ENCODE results near the gene PAN3. TPM values are rescaled to one million over a fixed set of nuclear protein-coding genes. Genes with fewer than 3 reads are reported as not detected.

Gene PAN3
- total RNA-seq, 4 donors from 2014 or later: 49.5 to 74.0 (median 54.4) TPM

DNA sequence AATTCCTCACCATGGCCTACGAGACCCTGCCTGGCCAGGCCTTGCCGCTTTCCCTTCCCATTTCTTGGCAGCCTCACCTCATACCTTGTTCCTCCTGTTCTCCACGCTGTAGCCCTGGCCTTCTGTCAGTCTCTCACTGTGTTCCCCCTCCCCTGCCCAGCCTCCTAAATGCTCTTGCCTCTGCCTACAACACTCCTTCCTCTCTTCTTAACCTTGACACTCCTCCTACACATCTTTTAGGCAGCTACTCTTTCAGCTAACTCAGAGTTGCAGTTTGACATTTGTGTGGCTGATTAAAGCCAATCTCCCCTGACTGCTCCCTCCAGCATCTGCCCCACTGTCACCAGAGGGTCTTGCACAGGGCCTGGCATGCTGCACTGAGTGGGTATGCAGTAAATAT lies 205.8 kb downstream of the PAN3 start:
- WGBS, 2 donors: 82 to 84% methylated on average over 3 of the region's 3 CpGs
- H3K4me3 ChIP-seq (replicated peaks in 1 of 3): no peak overlapping the region
- no peaks in the 10 kb centered on the region for H3K27me3 ChIP-seq
- no peak overlapping the region for H3K27ac ChIP-seq
- H3K36me3 ChIP-seq: no peaks in the 10 kb centered on the region
- no peaks in the 10 kb centered on the region for H3K9me3 ChIP-seq
- TF ChIP-seq POLR2A (IDR thresholded peaks at IDR 0.05) (no peak), CTCF (IDR thresholded peaks at IDR 0.05) (no peak)
- H3K4me1 ChIP-seq: no peaks in the 10 kb centered on the region
- no peak for DNase-seq
- intact Hi-C loops (cut with DNase I): no loop called here

Small RNA genes within 50 kb of the gene (small RNA-seq; reads per million reads assigned to genes)
- not detected for gene RNU6-82P

Other genes with a start within 250 kb of the PAN3 start
- not detected for gene PDX1, start 218.5 kb upstream of the PAN3 start, total RNA-seq
- not detected for gene CDX2, start 169.2 kb upstream of the PAN3 start, total RNA-seq
- gene URAD, start 149.9 kb upstream of the PAN3 start, total RNA-seq: not detected
- 1 to 10 TPM in 1 of 4 donors, under 1 TPM in 3; 0.11 to 1.2 (median 0.68) TPM for gene FLT3, start 38.0 kb upstream of the PAN3 start, total RNA-seq